A549 (cell line): ENCODE measurements around the gene KCTD21. TPM values are rescaled to one million over a fixed set of nuclear protein-coding genes. Genes with fewer than 3 reads are reported as not detected.

Experiments
- ATAC-seq, 2 experiments: fragments of 200-7000 bp in 1 of 2; fragments of >200 bp in 1 of 2; cut with Nextera tagmentation in 1 of 2; cut with Tn5 transposase in 1 of 2; 3 replicates each; pipeline versions ENCODE4 v1.8.0 to v1.9.1; 2018 to 2020; ENCODE audit warnings: mild to moderate bottlenecking in 1 of 2, moderate library complexity in 1 of 2
- CTCF ChIA-PET: fragments of 300-600 bp; sonication (Branson Sonifier 250); formaldehyde crosslinking; extraction: SDS; loops from one replicate; lab custom pipeline; 2021; ENCODE audit warnings: antibody characterized with exemption, inconsistent platforms; lab: Yijun Ruan, JAX
- POLR2A ChIA-PET: fragments of 350-600 bp; formaldehyde crosslinking; extraction: SDS; loops from one replicate; lab custom pipeline; 2021; ENCODE audit warnings: antibody characterized with exemption, inconsistent platforms; lab: Yijun Ruan, JAX
- DNase-seq, 2 experiments: peaks; one replicate each; pipeline versions ENCODE4 v3.0.0 to v3.0.0-alpha.2; 2011 to 2016; ENCODE audit warnings: low read depth in 1 of 2, low spot score in 1 of 2
- FAIRE-seq: peaks from 2 replicates; lab custom pipeline; 2011; peaks lifted over from hg19 to GRCh38; lab: Jason Lieb, UNC
- H3K27ac ChIP-seq, 2 experiments: fragments of >200 bp; sonication (Bioruptor Twin); formaldehyde crosslinking; 3 replicates each; pipeline ENCODE4 v1.5.1; 2016 to 2017
- H3K4me1 ChIP-seq: fragments of >200 bp; sonication (Bioruptor Twin); formaldehyde crosslinking; 3 replicates; pipeline ENCODE4 v1.6.1; 2016
- H3K4me2 ChIP-seq: fragments of >200 bp; sonication (Bioruptor Twin); formaldehyde crosslinking; 3 replicates; pipeline ENCODE4 v1.6.1; 2016
- H3K4me3 ChIP-seq: fragments of >200 bp; sonication (Bioruptor Twin); formaldehyde crosslinking; 3 replicates; pipeline ENCODE4 v1.5.1; 2016
- H3K9me3 ChIP-seq: fragments of >200 bp; sonication (Bioruptor Twin); formaldehyde crosslinking; 3 replicates; pipeline ENCODE4 v1.6.1; 2016
- CBX2 ChIP-seq: fragments of 200-600 bp; sonication (generic); IDR thresholded peaks from 2 replicates; pipeline ENCODE4 v1.6.1; 2016; ENCODE audit warnings: low read depth, mild to moderate bottlenecking, borderline replicate concordance
- CHD4 ChIP-seq: fragments of 200-600 bp; sonication (generic); IDR thresholded peaks from 2 replicates; pipeline ENCODE4 v1.6.1; 2016; ENCODE audit warnings: antibody characterized with exemption, mild to moderate bottlenecking, borderline replicate concordance
- EHMT2 ChIP-seq: fragments of 200-600 bp; sonication (generic); IDR thresholded peaks from 2 replicates; pipeline ENCODE4 v1.6.1; 2016; ENCODE audit warnings: antibody characterized with exemption, low read depth, mild to moderate bottlenecking, moderate library complexity
- FOSB ChIP-seq: fragments of 250-450 bp; sonication (Bioruptor Pico); IDR thresholded peaks from 2 replicates; pipeline ENCODE4 v1.5.0; 2020; ENCODE audit warnings: mild to moderate bottlenecking, moderate library complexity
- FOXS1 ChIP-seq: fragments of 250-450 bp; sonication (Bioruptor Pico); IDR thresholded peaks from 2 replicates; pipeline ENCODE4 v1.5.0; 2020; ENCODE audit warnings: mild to moderate bottlenecking, moderate library complexity
- HDAC2 ChIP-seq: fragments of 200-600 bp; sonication (generic); IDR thresholded peaks from 2 replicates; pipeline ENCODE4 v1.6.1; 2016
- HES2 ChIP-seq: fragments of >200 bp; sonication (Bioruptor Twin); formaldehyde crosslinking; IDR thresholded peaks from 2 replicates; pipeline ENCODE4 v1.6.1; 2016
- HEYL ChIP-seq: fragments of 250-450 bp; sonication (Bioruptor Pico); IDR thresholded peaks from 2 replicates; pipeline ENCODE4 v1.8.0; 2021; ENCODE audit warnings: mild to moderate bottlenecking, moderate library complexity
- HOXB13 ChIP-seq: fragments of 250-450 bp; sonication (Bioruptor Pico); IDR thresholded peaks from 2 replicates; pipeline ENCODE4 v1.5.0; 2020; ENCODE audit warnings: low read depth, mild to moderate bottlenecking, moderate library complexity
- MAX ChIP-seq: IDR thresholded peaks from 2 replicates; pipeline ENCODE4 v1.6.1; 2012
- RARB ChIP-seq: fragments of 250-450 bp; sonication (Bioruptor Pico); IDR thresholded peaks from 2 replicates; pipeline ENCODE4 v1.8.0; 2021; ENCODE audit warnings: mild to moderate bottlenecking, moderate library complexity
- RNF2 ChIP-seq: fragments of 200-600 bp; sonication (generic); IDR thresholded peaks from 2 replicates; pipeline ENCODE4 v1.6.1; 2016; ENCODE audit warnings: low read depth, mild to moderate bottlenecking, antibody characterized with exemption, moderate library complexity, borderline replicate concordance
- TFCP2L1 ChIP-seq: fragments of 250-450 bp; sonication (Bioruptor Pico); IDR thresholded peaks from 2 replicates; pipeline ENCODE4 v1.5.0; 2021; ENCODE audit warnings: mild to moderate bottlenecking
- ZNF302 ChIP-seq: fragments of 250-450 bp; sonication (Bioruptor Pico); IDR thresholded peaks from 2 replicates; pipeline ENCODE4 v1.9.0; 2021; ENCODE audit warnings: inconsistent platforms, mild to moderate bottlenecking, moderate library complexity
- WGBS: methylation state at CpG from one replicate; pipeline ENCODE4 v1.1.6; 2017; ENCODE audit errors: missing lambda C conversion rate; 5-methylcytosine and 5-hydroxymethylcytosine counted together
- polyA plus RNA-seq, 4 experiments: library from polyadenylated mRNA; depleted of rRNA in 3 of 4; stranded (reverse); fragments of >200 nt; fragmentation: RNase III in 1 of 4; extraction: RNeasy Plus Mini Kit Qiagen cat#74134 plus additional on column Dnase treatment in 1 of 4; gene quantifications; 2 replicates in 3 of 4; 3 replicates in 1 of 4; pipeline ENCODE4 v1.2.3, GENCODE V29; 2011 to 2017
- TF ChIP-seq, protein P1 (sequence below): fragments of 150-350 bp; IDR thresholded peaks from 2 replicates; pipeline ENCODE4 v1.6.1; 2014; ENCODE audit warnings: low read depth, mild to moderate bottlenecking, low read length
- TF ChIP-seq, protein P2 (sequence below): fragments of 250-450 bp; sonication (Bioruptor Pico); IDR thresholded peaks from 2 replicates; pipeline ENCODE4 v1.5.0; 2020; ENCODE audit warnings: low read depth, mild to moderate bottlenecking, moderate library complexity

Gene KCTD21
- polyA plus RNA-seq, 2 of the 4 experiments (the other 2 are of a cell fraction): 5.9 to 7.2 TPM

DNA sequence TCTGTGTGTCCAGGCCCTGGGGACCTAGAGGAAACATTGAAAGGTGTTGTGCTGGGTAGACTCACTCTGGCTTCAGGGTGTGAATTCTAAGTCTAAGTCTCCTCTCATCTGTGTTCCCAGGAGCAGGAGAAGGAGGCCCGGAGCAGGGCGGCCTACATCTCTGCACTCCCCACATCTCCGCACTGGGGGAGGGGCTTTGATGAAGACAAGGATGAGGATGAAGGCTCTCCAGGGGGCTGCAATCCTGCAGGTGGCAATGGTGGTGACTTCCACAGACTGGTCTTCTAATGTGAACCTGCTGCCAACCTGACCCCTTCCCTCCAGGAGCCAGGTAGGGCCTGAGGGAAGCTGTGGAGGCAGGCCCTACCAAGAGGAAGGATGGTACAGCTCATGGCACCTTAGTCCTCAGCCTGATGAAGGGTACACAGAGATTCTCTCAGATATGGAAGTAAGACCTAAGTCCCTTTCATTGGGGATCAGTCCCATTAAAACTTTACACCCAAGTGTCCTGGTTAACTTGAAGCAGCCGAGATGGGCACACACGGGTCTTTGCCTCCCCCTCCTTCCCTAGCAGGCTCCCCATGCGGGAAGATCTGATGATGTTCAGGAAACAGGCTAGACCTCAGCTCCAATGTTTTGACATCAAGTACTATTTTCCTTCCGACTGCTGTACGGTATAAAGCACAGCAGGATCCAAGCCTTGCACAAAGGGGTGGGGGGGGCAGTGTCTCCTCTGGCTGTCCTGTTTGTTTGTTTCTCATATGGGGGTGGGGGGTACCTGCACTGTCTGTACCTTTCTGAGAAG lies 25.3 kb upstream of the KCTD21 start:
- Histone ChIP-seq H3K27ac (no peak overlapping the region), H3K4me1 (no peaks in the 10 kb centered on the region), H3K4me2 (no peak overlapping the region), H3K9me3 (no peaks in the 10 kb centered on the region), H3K4me3 (no peak overlapping the region)
- TF ChIP-seq HDAC2: no peak
- FAIRE-seq: no peak
- POLR2A ChIA-PET: no interaction called here
- no peak for DNase-seq
- 96% methylated on average over 8 of the region's 8 CpGs for WGBS
- CTCF ChIA-PET: interaction anchor here (0.7 to 1.0 kb wide), 3 partner anchors 26 to 70 kb away, joined by 3 to 6 read pairs (median 3); no protein-coding TSS in a partner anchor
- no peak for ATAC-seq

DNA sequence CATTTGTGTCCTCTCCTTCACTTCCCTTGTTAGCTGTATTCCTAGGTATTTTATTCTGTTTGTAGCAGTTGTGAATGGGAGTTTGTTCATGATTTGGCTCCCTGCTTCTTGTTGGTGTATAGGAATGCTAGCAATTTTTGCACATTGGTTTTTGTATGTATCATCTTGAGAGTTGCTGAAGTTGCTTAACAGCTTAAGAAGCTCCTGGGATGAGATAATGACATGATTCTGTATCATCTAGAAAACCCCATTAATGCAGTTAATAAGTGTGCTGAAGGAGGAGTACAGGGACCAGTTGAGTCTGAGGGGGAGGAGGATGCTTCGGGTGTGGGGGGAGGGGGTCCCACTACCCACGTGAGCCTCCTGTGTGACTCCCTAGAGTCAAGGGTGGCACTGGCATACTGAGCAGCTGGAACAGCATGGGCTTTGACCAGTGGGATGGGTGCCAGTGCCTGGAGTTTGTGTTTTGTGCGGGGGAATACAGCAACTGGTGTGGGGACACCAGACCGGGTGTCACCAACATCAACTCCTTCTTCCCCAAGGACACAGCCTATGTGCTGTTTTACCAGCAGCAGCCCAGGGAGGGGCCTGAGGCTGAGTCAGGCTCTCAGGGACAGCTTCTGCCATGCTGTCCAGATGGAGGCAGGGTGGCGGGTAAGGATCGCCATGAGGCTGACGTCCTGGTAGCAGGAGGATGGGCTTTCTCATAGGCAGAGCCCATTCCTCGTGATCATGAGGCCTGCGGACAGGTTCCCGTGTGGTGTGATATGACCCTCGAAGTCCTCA lies 24.4 kb upstream of the KCTD21 start:
- H3K4me3 ChIP-seq: no peak overlapping the region
- ChIA-PET CTCF (interaction anchor here (1.0 kb wide), 1 partner anchor 63 kb away, joined by 3 read pairs; no protein-coding TSS in a partner anchor), POLR2A (no interaction called here)
- ATAC-seq (no peak), DNase-seq (no peak), FAIRE-seq (no peak)
- H3K9me3 ChIP-seq: no peaks in the 10 kb centered on the region
- TF ChIP-seq CBX2 (no peak), ZNF302 (CRISPR knock-in tag) (no peak), HEYL (CRISPR knock-in tag) (no peak), FOSB (no peak), MAX (no peak), HES2 (no peak), RARB (no peak), EHMT2 (no peak), RNF2 (no peak), TFCP2L1 (CRISPR knock-in tag) (no peak), FOXS1 (CRISPR knock-in tag) (no peak), HOXB13 (CRISPR knock-in tag) (no peak)
- TF ChIP-seq, protein P1, sequence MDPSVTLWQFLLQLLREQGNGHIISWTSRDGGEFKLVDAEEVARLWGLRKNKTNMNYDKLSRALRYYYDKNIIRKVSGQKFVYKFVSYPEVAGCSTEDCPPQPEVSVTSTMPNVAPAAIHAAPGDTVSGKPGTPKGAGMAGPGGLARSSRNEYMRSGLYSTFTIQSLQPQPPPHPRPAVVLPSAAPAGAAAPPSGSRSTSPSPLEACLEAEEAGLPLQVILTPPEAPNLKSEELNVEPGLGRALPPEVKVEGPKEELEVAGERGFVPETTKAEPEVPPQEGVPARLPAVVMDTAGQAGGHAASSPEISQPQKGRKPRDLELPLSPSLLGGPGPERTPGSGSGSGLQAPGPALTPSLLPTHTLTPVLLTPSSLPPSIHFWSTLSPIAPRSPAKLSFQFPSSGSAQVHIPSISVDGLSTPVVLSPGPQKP: no peak
- TF ChIP-seq, protein P2, sequence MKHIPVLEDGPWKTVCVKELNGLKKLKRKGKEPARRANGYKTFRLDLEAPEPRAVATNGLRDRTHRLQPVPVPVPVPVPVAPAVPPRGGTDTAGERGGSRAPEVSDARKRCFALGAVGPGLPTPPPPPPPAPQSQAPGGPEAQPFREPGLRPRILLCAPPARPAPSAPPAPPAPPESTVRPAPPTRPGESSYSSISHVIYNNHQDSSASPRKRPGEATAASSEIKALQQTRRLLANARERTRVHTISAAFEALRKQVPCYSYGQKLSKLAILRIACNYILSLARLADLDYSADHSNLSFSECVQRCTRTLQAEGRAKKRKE (CRISPR knock-in tag): no peak
- no peak overlapping the region for H3K27ac ChIP-seq
- H3K4me1 ChIP-seq: no peaks in the 10 kb centered on the region
- no peak overlapping the region for H3K4me2 ChIP-seq
- 81% methylated on average over 11 of the region's 11 CpGs for WGBS

DNA sequence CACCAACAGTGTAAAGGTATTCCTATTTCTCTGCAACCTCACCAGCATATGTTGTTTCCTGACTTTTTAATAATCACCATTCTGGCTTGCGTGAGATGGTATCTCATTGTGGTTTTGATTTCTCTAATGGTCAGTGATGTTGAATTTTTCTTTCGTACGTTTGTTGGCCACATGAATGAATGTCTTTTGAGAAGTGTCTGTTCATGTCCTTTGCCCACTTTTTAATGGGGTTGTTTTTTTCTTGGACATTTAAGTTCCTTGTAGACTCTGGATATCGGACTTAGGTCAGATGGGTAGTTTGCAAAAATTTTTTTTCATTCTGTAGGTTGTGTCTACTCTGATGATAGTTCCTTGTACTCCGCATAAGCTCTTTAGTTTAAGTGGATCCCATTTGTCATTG lies 23.1 kb upstream of the KCTD21 start:
- Histone ChIP-seq H3K27ac (no peak overlapping the region), H3K4me1 (no peaks in the 10 kb centered on the region), H3K9me3 (no peaks in the 10 kb centered on the region), H3K4me3 (no peak overlapping the region), H3K4me2 (no peak overlapping the region)
- FAIRE-seq: no peak
- CTCF ChIA-PET: no interaction called here
- POLR2A ChIA-PET: no interaction called here
- TF ChIP-seq RARB: no peak
- TF ChIP-seq CHD4: no peak
- TF ChIP-seq, all 56 proteins: peak for 0
- 96% methylated on average over 5 of the region's 5 CpGs for WGBS
- DNase-seq: no peak
- ATAC-seq: no peak
